HG02938 (cell line): Measurements from ENCODE around the gene PHKA1.
"Not testable (repeated sequence)": the region's sequence is repeated elsewhere in the genome, so short reads cannot be mapped to it uniquely, and the experiment has no call there.

Source experiments
- ATAC-seq: cut with Tn5 transposase; IDR thresholded peaks from one replicate; pipeline ENCODE4 v1.9.1; 2021; ENCODE audit warnings: mild to moderate bottlenecking, moderate library complexity; ENCODE audit not compliant: unreplicated experiment

The PHKA1 gene

GRCh38 chrX:72669508-72669907 lies 44.6 kb downstream of the PHKA1 start:
- ATAC-seq = not testable (repeated sequence)

GRCh38 chrX:72666451-72666850 lies 47.7 kb downstream of the PHKA1 start:
- ATAC-seq = no peak

GRCh38 chrX:72663737-72664136 lies 50.4 kb downstream of the PHKA1 start:
- no peak for ATAC-seq

- no peak for ATAC-seq
These were observed 51.9 kb downstream of the PHKA1 start for GRCh38 chrX:72662020-72662747.

- no peak for ATAC-seq
These were observed 54.4 kb downstream of the PHKA1 start for GRCh38 chrX:72659723-72660122.

GRCh38 chrX:72652082-72652481 lies 62.0 kb downstream of the PHKA1 start:
- ATAC-seq = no peak

- ATAC-seq = no peak
These were observed 69.2 kb downstream of the PHKA1 start for GRCh38 chrX:72644946-72645345.

GRCh38 chrX:72641611-72642010 lies 72.5 kb downstream of the PHKA1 start:
- no peak for ATAC-seq

GRCh38 chrX:72635930-72636329 lies 78.2 kb downstream of the PHKA1 start:
- ATAC-seq = no peak

GRCh38 chrX:72634331-72634730 lies 79.8 kb downstream of the PHKA1 start:
- ATAC-seq = no peak

GRCh38 chrX:72630185-72630584 lies 83.9 kb downstream of the PHKA1 start:
- ATAC-seq = no peak

- no peak for ATAC-seq
These were observed 89.9 kb downstream of the PHKA1 start for GRCh38 chrX:72624194-72624593.

- ATAC-seq = peak; percentile 80
These were observed 92.3 kb downstream of the PHKA1 start for GRCh38 chrX:72621625-72622485.

- peak; percentile 15 for ATAC-seq
These were observed 92.9 kb downstream of the PHKA1 start for GRCh38 chrX:72621163-72621562.

GRCh38 chrX:72620550-72621145 lies 93.5 kb downstream of the PHKA1 start:
- no peak for ATAC-seq

- no peak for ATAC-seq
These were observed 104.8 kb downstream of the PHKA1 start for GRCh38 chrX:72609313-72609712.

- ATAC-seq = no peak
These were observed 109.4 kb downstream of the PHKA1 start for GRCh38 chrX:72604705-72605104.

- ATAC-seq = no peak
These were observed 110.0 kb downstream of the PHKA1 start for GRCh38 chrX:72604112-72604511.

GRCh38 chrX:72591038-72591437 lies 123.1 kb downstream of the PHKA1 start:
- not testable (repeated sequence) for ATAC-seq

GRCh38 chrX:72584163-72584562 lies 129.9 kb downstream of the PHKA1 start:
- no peak for ATAC-seq

GRCh38 chrX:72576141-72576894 lies 137.8 kb downstream of the PHKA1 start:
- ATAC-seq = no peak
